WTC11 (cell line): ENCODE results near the gene SLC13A3. TPM values are rescaled to one million over a fixed set of nuclear protein-coding genes. Genes with fewer than 3 reads are reported as not detected.

Experiments used
- ATAC-seq: fragments of 200-7000 bp; cut with Tn5 transposase; 2 replicates; pipeline ENCODE4 v1.10.0; 2021; ENCODE audit warnings: mild to moderate bottlenecking, moderate library complexity
- CTCF ChIA-PET: fragments of 300-600 bp; sonication (Branson Sonifier 250); formaldehyde crosslinking; loops from one replicate; lab custom pipeline; 2021; ENCODE audit warnings: antibody characterized with exemption; lab: Charles Lee
- POLR2A ChIA-PET: fragments of 350-600 bp; sonication (Branson Sonifier 250); formaldehyde crosslinking; loops from one replicate; lab custom pipeline; 2021; ENCODE audit warnings: antibody characterized with exemption; lab: Charles Lee
- DNase-seq: peaks from one replicate; pipeline ENCODE4 v3.0.0; 2021; ENCODE audit warnings: low spot score
- H3K27ac Mint-ChIP-seq: 2 replicates; pipeline ENCODE4 v1.8.0; 2021; ENCODE audit warnings: mixed read lengths
- H3K27me3 Mint-ChIP-seq: 2 replicates; pipeline ENCODE4 v1.8.0; 2021; ENCODE audit warnings: low read depth, mild to moderate bottlenecking, moderate library complexity, mixed read lengths
- H3K36me3 Mint-ChIP-seq: 2 replicates; pipeline ENCODE4 v1.8.0; 2021; ENCODE audit warnings: mixed read lengths
- H3K4me1 Mint-ChIP-seq: 2 replicates; pipeline ENCODE4 v1.8.0; 2022; ENCODE audit warnings: mixed read lengths
- H3K4me3 Mint-ChIP-seq: 2 replicates; pipeline ENCODE4 v1.8.0; 2021; ENCODE audit warnings: mild to moderate bottlenecking, moderate library complexity, mixed read lengths
- H3K9me3 Mint-ChIP-seq: 2 replicates; pipeline ENCODE4 v1.8.0; 2021; ENCODE audit warnings: mixed read lengths
- ATF1 ChIP-seq: sonication (generic); formaldehyde crosslinking; IDR thresholded peaks from 2 replicates; pipeline ENCODE4 v1.8.1; 2023; ENCODE audit warnings: mild to moderate bottlenecking, moderate library complexity, missing genetic modification reagents
- CBFB ChIP-seq: sonication (generic); formaldehyde crosslinking; IDR thresholded peaks from 2 replicates; pipeline ENCODE4 v1.8.1; 2022; ENCODE audit warnings: mild to moderate bottlenecking, low read depth, missing genetic modification reagents
- FOXP1 ChIP-seq: sonication (generic); formaldehyde crosslinking; IDR thresholded peaks from 2 replicates; pipeline ENCODE4 v1.8.0; 2022; ENCODE audit warnings: missing genetic modification reagents, mild to moderate bottlenecking, moderate library complexity, borderline replicate concordance
- JAZF1 ChIP-seq: fragments of 250-450 bp; sonication (Bioruptor Pico); IDR thresholded peaks from 2 replicates; pipeline ENCODE4 v1.9.0; 2021; ENCODE audit warnings: moderate library complexity, mild to moderate bottlenecking, inconsistent platforms
- JUN ChIP-seq: sonication (generic); formaldehyde crosslinking; IDR thresholded peaks from 2 replicates; pipeline ENCODE4 v1.8.0; 2023; ENCODE audit warnings: mild to moderate bottlenecking, missing genetic modification reagents
- KAT7 ChIP-seq: sonication (generic); formaldehyde crosslinking; IDR thresholded peaks from 2 replicates; pipeline ENCODE4 v1.8.1; 2023; ENCODE audit warnings: missing genetic modification reagents, mild to moderate bottlenecking, borderline replicate concordance
- MYBL2 ChIP-seq: sonication (generic); formaldehyde crosslinking; IDR thresholded peaks from 2 replicates; pipeline ENCODE4 v1.8.1; 2023; ENCODE audit warnings: mild to moderate bottlenecking, moderate library complexity, missing genetic modification reagents
- NFYB ChIP-seq: sonication (generic); formaldehyde crosslinking; conservative IDR thresholded peaks from 2 replicates; pipeline ENCODE4 v1.8.0; 2022; ENCODE audit warnings: low read depth, missing genetic modification reagents
- RELA ChIP-seq: sonication (generic); formaldehyde crosslinking; IDR thresholded peaks from 2 replicates; pipeline ENCODE4 v1.8.1; 2022; ENCODE audit warnings: missing genetic modification reagents, mild to moderate bottlenecking, borderline replicate concordance
- SMAD3 ChIP-seq: sonication (generic); formaldehyde crosslinking; IDR thresholded peaks from 2 replicates; pipeline ENCODE4 v1.8.0; 2022; ENCODE audit warnings: missing genetic modification reagents, mild to moderate bottlenecking, borderline replicate concordance
- SMAD4 ChIP-seq: sonication (generic); formaldehyde crosslinking; IDR thresholded peaks from 2 replicates; pipeline ENCODE4 v1.8.0; 2022; ENCODE audit warnings: mild to moderate bottlenecking, missing genetic modification reagents
- SOX15 ChIP-seq: fragments of 250-450 bp; sonication (Bioruptor Pico); IDR thresholded peaks from 2 replicates; pipeline ENCODE4 v1.9.0; 2021; ENCODE audit warnings: mild to moderate bottlenecking
- TEAD4 ChIP-seq: sonication (generic); formaldehyde crosslinking; IDR thresholded peaks from 2 replicates; pipeline ENCODE4 v1.8.0; 2022; ENCODE audit warnings: mild to moderate bottlenecking, missing genetic modification reagents
- ZNF423 ChIP-seq: fragments of 250-450 bp; sonication (Bioruptor Pico); IDR thresholded peaks from 2 replicates; pipeline ENCODE4 v2.1.2; 2022; ENCODE audit warnings: mild to moderate bottlenecking, moderate library complexity
- total RNA-seq: library from RNA; stranded (reverse); gene quantifications from 3 replicates; pipeline ENCODE4 v1.2.3, GENCODE V29; 2021
- TF ChIP-seq, protein P1 (sequence below): sonication (generic); formaldehyde crosslinking; IDR thresholded peaks from 2 replicates; pipeline ENCODE4 v1.8.1; 2023; ENCODE audit warnings: mild to moderate bottlenecking, missing genetic modification reagents, moderate library complexity
- TF ChIP-seq, protein P2 (sequence below): fragments of 250-450 bp; sonication (Bioruptor Pico); IDR thresholded peaks from 2 replicates; pipeline ENCODE4 v1.9.0; 2021; ENCODE audit warnings: mild to moderate bottlenecking
- TF ChIP-seq, protein P3 (sequence below): sonication (generic); formaldehyde crosslinking; IDR thresholded peaks from 2 replicates; pipeline ENCODE4 v1.8.1; 2022; ENCODE audit warnings: mild to moderate bottlenecking, missing genetic modification reagents, moderate library complexity, borderline replicate concordance
- TF ChIP-seq, protein P4 (sequence below): fragments of 250-450 bp; sonication (Bioruptor Pico); conservative IDR thresholded peaks from 2 replicates; pipeline ENCODE4 v1.9.0; 2021; ENCODE audit warnings: mild to moderate bottlenecking
- TF ChIP-seq, protein P5 (sequence below): sonication (generic); formaldehyde crosslinking; IDR thresholded peaks from 2 replicates; pipeline ENCODE4 v1.8.0; 2022; ENCODE audit warnings: mild to moderate bottlenecking, missing genetic modification reagents
- TF ChIP-seq, protein P6 (sequence below): sonication (generic); formaldehyde crosslinking; IDR thresholded peaks from 2 replicates; pipeline ENCODE4 v1.8.1; 2022; ENCODE audit warnings: missing genetic modification reagents, borderline replicate concordance
- TF ChIP-seq, protein P7 (sequence below): sonication (generic); formaldehyde crosslinking; IDR thresholded peaks from 2 replicates; pipeline ENCODE4 v1.8.1; 2022; ENCODE audit warnings: low read depth, missing genetic modification reagents, borderline replicate concordance
- TF ChIP-seq, protein P8 (sequence below): sonication (generic); formaldehyde crosslinking; IDR thresholded peaks from 2 replicates; pipeline ENCODE4 v1.8.0; 2022; ENCODE audit warnings: missing genetic modification reagents

Gene SLC13A3
- total RNA-seq, 1 experiment from 2014 or later, result 10.6 TPM

DNA sequence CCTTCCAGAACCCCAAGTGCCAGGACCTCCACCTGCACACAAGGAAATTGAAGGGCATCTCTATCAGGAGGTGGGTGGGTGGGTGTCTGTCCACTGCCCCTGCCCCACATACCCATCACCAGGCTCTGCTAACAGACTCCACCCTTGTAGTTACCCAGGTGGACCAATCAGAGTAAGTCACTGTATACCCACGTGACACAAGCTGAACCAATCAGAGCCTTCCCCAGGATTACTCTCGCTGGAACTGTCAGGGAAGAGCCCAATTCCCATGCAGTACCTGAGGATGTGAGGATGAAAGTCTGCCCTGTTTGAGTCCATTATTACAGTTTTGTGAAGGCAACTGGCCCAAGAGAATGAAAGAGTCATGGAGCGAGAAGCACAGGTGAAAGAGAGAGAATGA lies 105.0 kb downstream of the SLC13A3 start:
- ATAC-seq, result peak; percentile 44
- Mint-ChIP-seq H3K27me3 (no peaks in the 10 kb centered on the region), H3K36me3 (no peaks in the 10 kb centered on the region), H3K27ac (no peak overlapping the region), H3K4me1 (peaks cover 8% of the 10 kb centered on the region), H3K9me3 (no peaks in the 10 kb centered on the region), H3K4me3 (no peak overlapping the region)
- POLR2A ChIA-PET, result no interaction called here
- no peak for DNase-seq
- TF ChIP-seq ZNF423 (CRISPR knock-in tag) (no peak), NFYB (CRISPR knock-in tag) (peak; percentile 65), SMAD3 (CRISPR knock-in tag) (no peak)
- TF ChIP-seq, protein P1, sequence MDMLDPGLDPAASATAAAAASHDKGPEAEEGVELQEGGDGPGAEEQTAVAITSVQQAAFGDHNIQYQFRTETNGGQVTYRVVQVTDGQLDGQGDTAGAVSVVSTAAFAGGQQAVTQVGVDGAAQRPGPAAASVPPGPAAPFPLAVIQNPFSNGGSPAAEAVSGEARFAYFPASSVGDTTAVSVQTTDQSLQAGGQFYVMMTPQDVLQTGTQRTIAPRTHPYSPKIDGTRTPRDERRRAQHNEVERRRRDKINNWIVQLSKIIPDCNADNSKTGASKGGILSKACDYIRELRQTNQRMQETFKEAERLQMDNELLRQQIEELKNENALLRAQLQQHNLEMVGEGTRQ (CRISPR knock-in tag), result peak; percentile 75
- CTCF ChIA-PET, result interaction anchor here (1.8 kb wide), 1 partner anchor 16 kb away, joined by 4 read pairs; no protein-coding TSS in a partner anchor

DNA sequence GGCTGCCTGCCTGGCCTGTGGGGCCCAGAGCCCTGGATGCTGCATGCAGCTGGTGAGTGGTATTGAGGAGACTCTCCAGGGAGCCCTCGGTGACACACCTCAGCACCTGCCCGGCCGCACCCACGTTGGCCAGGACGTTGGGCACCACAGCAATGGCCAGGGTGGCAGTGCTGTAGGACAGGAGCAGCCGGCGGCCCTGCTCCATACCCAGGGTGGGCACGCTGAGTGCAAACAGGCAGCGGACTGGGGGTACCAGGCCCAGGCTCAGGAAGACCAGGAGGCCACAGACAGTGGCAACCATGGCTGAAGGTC lies 105.5 kb downstream of the SLC13A3 start:
- Mint-ChIP-seq H3K27me3 (no peaks in the 10 kb centered on the region), H3K4me1 (peaks cover 4% of the 10 kb centered on the region), H3K27ac (no peak overlapping the region), H3K9me3 (no peaks in the 10 kb centered on the region), H3K4me3 (no peak overlapping the region), H3K36me3 (no peaks in the 10 kb centered on the region)
- ATAC-seq, result no peak
- POLR2A ChIA-PET, result no interaction called here
- no peak for DNase-seq
- CTCF ChIA-PET, result interaction anchor here (1.7 to 1.8 kb wide), 2 partner anchors 17 kb away, joined by 4 read pairs; no protein-coding TSS in a partner anchor
- TF ChIP-seq, protein P2, sequence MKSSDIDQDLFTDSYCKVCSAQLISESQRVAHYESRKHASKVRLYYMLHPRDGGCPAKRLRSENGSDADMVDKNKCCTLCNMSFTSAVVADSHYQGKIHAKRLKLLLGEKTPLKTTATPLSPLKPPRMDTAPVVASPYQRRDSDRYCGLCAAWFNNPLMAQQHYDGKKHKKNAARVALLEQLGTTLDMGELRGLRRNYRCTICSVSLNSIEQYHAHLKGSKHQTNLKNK (CRISPR knock-in tag), result no peak
- TF ChIP-seq TEAD4 (no peak), FOXP1 (no peak), CBFB (CRISPR knock-in tag) (no peak), SOX15 (CRISPR knock-in tag) (no peak), ATF1 (CRISPR knock-in tag) (no peak), KAT7 (CRISPR knock-in tag) (no peak), RELA (no peak), JAZF1 (CRISPR knock-in tag) (no peak), SMAD4 (CRISPR knock-in tag) (no peak), JUN (no peak), NFYB (CRISPR knock-in tag) (no peak), MYBL2 (CRISPR knock-in tag) (no peak)
- TF ChIP-seq, protein P3, sequence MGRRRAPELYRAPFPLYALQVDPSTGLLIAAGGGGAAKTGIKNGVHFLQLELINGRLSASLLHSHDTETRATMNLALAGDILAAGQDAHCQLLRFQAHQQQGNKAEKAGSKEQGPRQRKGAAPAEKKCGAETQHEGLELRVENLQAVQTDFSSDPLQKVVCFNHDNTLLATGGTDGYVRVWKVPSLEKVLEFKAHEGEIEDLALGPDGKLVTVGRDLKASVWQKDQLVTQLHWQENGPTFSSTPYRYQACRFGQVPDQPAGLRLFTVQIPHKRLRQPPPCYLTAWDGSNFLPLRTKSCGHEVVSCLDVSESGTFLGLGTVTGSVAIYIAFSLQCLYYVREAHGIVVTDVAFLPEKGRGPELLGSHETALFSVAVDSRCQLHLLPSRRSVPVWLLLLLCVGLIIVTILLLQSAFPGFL (CRISPR knock-in tag), result no peak
- TF ChIP-seq, protein P4, sequence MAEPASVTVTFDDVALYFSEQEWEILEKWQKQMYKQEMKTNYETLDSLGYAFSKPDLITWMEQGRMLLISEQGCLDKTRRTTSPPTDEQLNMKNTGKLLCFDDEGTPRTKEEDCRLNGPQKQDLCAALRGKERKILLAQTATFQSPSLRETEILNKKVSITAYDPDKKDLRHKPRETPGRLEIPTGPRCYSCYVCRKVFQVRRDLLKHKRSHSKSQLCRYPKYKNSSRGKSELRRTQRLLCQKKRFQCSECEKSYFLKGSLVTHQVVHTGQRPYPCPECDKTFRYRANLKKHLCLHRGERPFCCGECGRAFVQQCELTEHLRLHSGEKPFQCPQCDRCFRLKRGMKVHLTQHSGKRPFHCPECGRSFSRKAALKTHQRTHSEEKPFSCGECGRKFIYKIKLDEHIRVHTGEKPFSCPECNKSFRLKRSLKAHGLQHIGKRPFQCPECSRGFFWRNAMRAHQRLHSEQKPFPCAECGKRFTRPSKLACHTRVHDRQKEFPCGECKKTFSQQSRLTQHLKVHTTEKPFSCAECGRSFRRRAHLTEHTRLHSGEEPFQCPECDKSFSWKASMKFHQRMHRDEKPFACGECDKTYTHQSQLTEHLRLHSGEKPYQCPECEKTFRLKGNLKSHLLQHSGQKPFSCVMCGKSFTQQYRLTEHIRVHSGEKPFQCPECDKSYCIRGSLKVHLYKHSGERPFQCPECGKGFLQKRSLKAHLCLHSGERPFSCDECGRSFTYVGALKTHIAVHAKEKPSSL (CRISPR knock-in tag), result no peak
- TF ChIP-seq, protein P5, sequence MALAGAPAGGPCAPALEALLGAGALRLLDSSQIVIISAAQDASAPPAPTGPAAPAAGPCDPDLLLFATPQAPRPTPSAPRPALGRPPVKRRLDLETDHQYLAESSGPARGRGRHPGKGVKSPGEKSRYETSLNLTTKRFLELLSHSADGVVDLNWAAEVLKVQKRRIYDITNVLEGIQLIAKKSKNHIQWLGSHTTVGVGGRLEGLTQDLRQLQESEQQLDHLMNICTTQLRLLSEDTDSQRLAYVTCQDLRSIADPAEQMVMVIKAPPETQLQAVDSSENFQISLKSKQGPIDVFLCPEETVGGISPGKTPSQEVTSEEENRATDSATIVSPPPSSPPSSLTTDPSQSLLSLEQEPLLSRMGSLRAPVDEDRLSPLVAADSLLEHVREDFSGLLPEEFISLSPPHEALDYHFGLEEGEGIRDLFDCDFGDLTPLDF (CRISPR knock-in tag), result no peak
- TF ChIP-seq, protein P6, sequence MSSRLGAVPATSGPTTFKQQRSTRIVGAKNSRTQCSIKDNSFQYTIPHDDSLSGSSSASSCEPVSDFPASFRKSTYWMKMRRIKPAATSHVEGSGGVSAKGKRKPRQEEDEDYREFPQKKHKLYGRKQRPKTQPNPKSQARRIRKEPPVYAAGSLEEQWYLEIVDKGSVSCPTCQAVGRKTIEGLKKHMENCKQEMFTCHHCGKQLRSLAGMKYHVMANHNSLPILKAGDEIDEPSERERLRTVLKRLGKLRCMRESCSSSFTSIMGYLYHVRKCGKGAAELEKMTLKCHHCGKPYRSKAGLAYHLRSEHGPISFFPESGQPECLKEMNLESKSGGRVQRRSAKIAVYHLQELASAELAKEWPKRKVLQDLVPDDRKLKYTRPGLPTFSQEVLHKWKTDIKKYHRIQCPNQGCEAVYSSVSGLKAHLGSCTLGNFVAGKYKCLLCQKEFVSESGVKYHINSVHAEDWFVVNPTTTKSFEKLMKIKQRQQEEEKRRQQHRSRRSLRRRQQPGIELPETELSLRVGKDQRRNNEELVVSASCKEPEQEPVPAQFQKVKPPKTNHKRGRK, result no peak
- TF ChIP-seq, protein P7, sequence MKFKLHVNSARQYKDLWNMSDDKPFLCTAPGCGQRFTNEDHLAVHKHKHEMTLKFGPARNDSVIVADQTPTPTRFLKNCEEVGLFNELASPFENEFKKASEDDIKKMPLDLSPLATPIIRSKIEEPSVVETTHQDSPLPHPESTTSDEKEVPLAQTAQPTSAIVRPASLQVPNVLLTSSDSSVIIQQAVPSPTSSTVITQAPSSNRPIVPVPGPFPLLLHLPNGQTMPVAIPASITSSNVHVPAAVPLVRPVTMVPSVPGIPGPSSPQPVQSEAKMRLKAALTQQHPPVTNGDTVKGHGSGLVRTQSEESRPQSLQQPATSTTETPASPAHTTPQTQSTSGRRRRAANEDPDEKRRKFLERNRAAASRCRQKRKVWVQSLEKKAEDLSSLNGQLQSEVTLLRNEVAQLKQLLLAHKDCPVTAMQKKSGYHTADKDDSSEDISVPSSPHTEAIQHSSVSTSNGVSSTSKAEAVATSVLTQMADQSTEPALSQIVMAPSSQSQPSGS (CRISPR knock-in tag), result no peak
- TF ChIP-seq, protein P8, sequence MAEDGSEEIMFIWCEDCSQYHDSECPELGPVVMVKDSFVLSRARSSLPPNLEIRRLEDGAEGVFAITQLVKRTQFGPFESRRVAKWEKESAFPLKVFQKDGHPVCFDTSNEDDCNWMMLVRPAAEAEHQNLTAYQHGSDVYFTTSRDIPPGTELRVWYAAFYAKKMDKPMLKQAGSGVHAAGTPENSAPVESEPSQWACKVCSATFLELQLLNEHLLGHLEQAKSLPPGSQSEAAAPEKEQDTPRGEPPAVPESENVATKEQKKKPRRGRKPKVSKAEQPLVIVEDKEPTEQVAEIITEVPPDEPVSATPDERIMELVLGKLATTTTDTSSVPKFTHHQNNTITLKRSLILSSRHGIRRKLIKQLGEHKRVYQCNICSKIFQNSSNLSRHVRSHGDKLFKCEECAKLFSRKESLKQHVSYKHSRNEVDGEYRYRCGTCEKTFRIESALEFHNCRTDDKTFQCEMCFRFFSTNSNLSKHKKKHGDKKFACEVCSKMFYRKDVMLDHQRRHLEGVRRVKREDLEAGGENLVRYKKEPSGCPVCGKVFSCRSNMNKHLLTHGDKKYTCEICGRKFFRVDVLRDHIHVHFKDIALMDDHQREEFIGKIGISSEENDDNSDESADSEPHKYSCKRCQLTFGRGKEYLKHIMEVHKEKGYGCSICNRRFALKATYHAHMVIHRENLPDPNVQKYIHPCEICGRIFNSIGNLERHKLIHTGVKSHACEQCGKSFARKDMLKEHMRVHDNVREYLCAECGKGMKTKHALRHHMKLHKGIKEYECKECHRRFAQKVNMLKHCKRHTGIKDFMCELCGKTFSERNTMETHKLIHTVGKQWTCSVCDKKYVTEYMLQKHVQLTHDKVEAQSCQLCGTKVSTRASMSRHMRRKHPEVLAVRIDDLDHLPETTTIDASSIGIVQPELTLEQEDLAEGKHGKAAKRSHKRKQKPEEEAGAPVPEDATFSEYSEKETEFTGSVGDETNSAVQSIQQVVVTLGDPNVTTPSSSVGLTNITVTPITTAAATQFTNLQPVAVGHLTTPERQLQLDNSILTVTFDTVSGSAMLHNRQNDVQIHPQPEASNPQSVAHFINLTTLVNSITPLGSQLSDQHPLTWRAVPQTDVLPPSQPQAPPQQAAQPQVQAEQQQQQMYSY (CRISPR knock-in tag), result no peak
